ENCODE results near the gene TNXB. TPM values are rescaled to one million over a fixed set of nuclear protein-coding genes. Genes with fewer than 3 reads are reported as not detected.
A peak's percentile ranks its signal among the peaks of the same experiment; 100 is the strongest.
"Not testable (repeated sequence)": the region's sequence is repeated elsewhere in the genome, so short reads cannot be mapped to it uniquely, and the experiment has no call there.

The TNXB gene
- total and polyA plus RNA-seq, 9 donors: 13.3 to 334 (median 146) TPM

GRCh38 chr6:32003301-32003700 lies 105.8 kb downstream of the TNXB start:
- intact Hi-C loops (cut with DNase I); H3K4me1 ChIP-seq (ENCODE audit: insufficient read depth); H3K9me3 ChIP-seq; H3K36me3 ChIP-seq; H3K4me3 ChIP-seq; H3K27ac ChIP-seq; H3K27me3 ChIP-seq; DNase-seq: not testable (repeated sequence)
- no CpG with 5 or more reads among the region's 7 CpGs for WGBS, 3 donors

GRCh38 chr6:32002546-32003268 lies 106.4 kb downstream of the TNXB start:
- no CpG with 5 or more reads among the region's 15 CpGs for WGBS, 3 donors
- H3K4me1 ChIP-seq (ENCODE audit: insufficient read depth); H3K9me3 ChIP-seq; H3K4me3 ChIP-seq; DNase-seq; intact Hi-C loops (cut with DNase I); H3K36me3 ChIP-seq; H3K27me3 ChIP-seq; H3K27ac ChIP-seq: not testable (repeated sequence)

- WGBS, 3 donors: 85 to 98% (median 85%) methylated on average over 5 to 6 of the region's 6 CpGs
- H3K27me3 ChIP-seq; H3K9me3 ChIP-seq; intact Hi-C loops (cut with DNase I); H3K27ac ChIP-seq; H3K36me3 ChIP-seq; H3K4me1 ChIP-seq (ENCODE audit: insufficient read depth); H3K4me3 ChIP-seq: not testable (repeated sequence)
- DNase-seq: peak in 3 of 5 donors; percentile 18 to 53 (median 31)
Observed at GRCh38 chr6:31996385-31996784, 112.8 kb downstream of the TNXB start.

- H3K27ac ChIP-seq; H3K4me3 ChIP-seq; H3K36me3 ChIP-seq; H3K4me1 ChIP-seq (ENCODE audit: insufficient read depth); intact Hi-C loops (cut with DNase I); H3K9me3 ChIP-seq; H3K27me3 ChIP-seq: not testable (repeated sequence)
- DNase-seq: peak in 3 of 5 donors; percentile 17 to 33 (median 18)
- 95 to 96% (median 95%) methylated on average over 8 to 9 of the region's 14 CpGs for WGBS, 3 donors
Observed at GRCh38 chr6:31994421-31994820, 114.7 kb downstream of the TNXB start.

Small RNAs within 50 kb of the gene (small RNA-seq; reads per million reads assigned to genes)
- gene RNA5SP206: not detected

Other genes with a start within 250 kb of the TNXB start
- gene NEU1, start 246.5 kb downstream of the TNXB start, total RNA-seq: 10 to 100 TPM; 23.7 to 35.7 (median 28.2) TPM
- gene NEU1, start 246.5 kb downstream of the TNXB start, polyA plus RNA-seq: 10 to 100 TPM; 26.3 to 61.1 TPM
- gene SLC44A4, start 230.3 kb downstream of the TNXB start, total RNA-seq: 10 to 100 TPM in 1 of 7 donors, 1 to 10 TPM in 6; 1.4 to 54.8 (median 6.4) TPM
- 1 to 10 TPM; 1.8 to 2.5 TPM for gene SLC44A4, start 230.3 kb downstream of the TNXB start, polyA plus RNA-seq
- gene EHMT2, start 211.6 kb downstream of the TNXB start, total RNA-seq: 10 to 100 TPM; 23.1 to 71.7 (median 57.7) TPM
- gene EHMT2, start 211.6 kb downstream of the TNXB start, polyA plus RNA-seq: 10 to 100 TPM; 19.7 to 48.4 TPM
- 10 to 100 TPM in 5 of 7 donors, 1 to 10 TPM in 2; 1.9 to 24.8 (median 10.8) TPM for gene ZBTB12, start 207.3 kb downstream of the TNXB start, total RNA-seq
- gene ZBTB12, start 207.3 kb downstream of the TNXB start, polyA plus RNA-seq: 10 to 100 TPM in 1 of 2 donors, 1 to 10 TPM in 1; 2.4 to 10.3 TPM
- 10 to 100 TPM in 4 of 7 donors, 1 to 10 TPM in 3; 1.4 to 23.0 (median 11.4) TPM for gene C2, start 181.6 kb downstream of the TNXB start, total RNA-seq
- gene C2, start 181.6 kb downstream of the TNXB start, polyA plus RNA-seq: 10 to 100 TPM in 1 of 2 donors, 1 to 10 TPM in 1; 8.6 to 32.6 TPM
- gene CFB, start 163.2 kb downstream of the TNXB start, total RNA-seq: 100 to 1,000 TPM in 1 of 7 donors, 10 to 100 TPM in 6; 11.3 to 231 (median 23.8) TPM
- 10 to 100 TPM; 19.1 to 20.4 TPM for gene CFB, start 163.2 kb downstream of the TNXB start, polyA plus RNA-seq
- gene NELFE, start 150.4 kb downstream of the TNXB start, total RNA-seq: 10 to 100 TPM; 59.2 to 75.0 (median 65.8) TPM
- 10 to 100 TPM; 54.8 to 84.5 TPM for gene NELFE, start 150.4 kb downstream of the TNXB start, polyA plus RNA-seq
- 10 to 100 TPM; 37.2 to 59.4 (median 51.5) TPM for gene SKIC2, start 150.2 kb downstream of the TNXB start, total RNA-seq
- gene SKIC2, start 150.2 kb downstream of the TNXB start, polyA plus RNA-seq: 10 to 100 TPM; 24.6 to 36.3 TPM
- 10 to 100 TPM; 22.3 to 42.8 (median 26.7) TPM for gene DXO, start 137.2 kb downstream of the TNXB start, total RNA-seq
- gene DXO, start 137.2 kb downstream of the TNXB start, polyA plus RNA-seq: 10 to 100 TPM; 11.7 to 29.3 TPM
- 1,000 to 10,000 TPM in 1 of 7 donors, 100 to 1,000 TPM in 6; 147 to 1,617 (median 248) TPM for gene C4A, start 127.3 kb downstream of the TNXB start, total RNA-seq
- 100 to 1,000 TPM; 114 to 324 TPM for gene C4A, start 127.3 kb downstream of the TNXB start, polyA plus RNA-seq
- gene C4B, start 94.5 kb downstream of the TNXB start, total RNA-seq: 1,000 to 10,000 TPM in 1 of 7 donors, 100 to 1,000 TPM in 6; 163 to 1,673 (median 271) TPM
- 100 to 1,000 TPM in 1 of 2 donors, 10 to 100 TPM in 1; 97.4 to 326 TPM for gene C4B, start 94.5 kb downstream of the TNXB start, polyA plus RNA-seq
- 10 to 100 TPM in 1 of 7 donors, 1 to 10 TPM in 6; 2.4 to 21.7 (median 8.8) TPM for gene CYP21A2, start 70.9 kb downstream of the TNXB start, total RNA-seq
- gene CYP21A2, start 70.9 kb downstream of the TNXB start, polyA plus RNA-seq: 1 to 10 TPM; 1.9 to 4.8 TPM
- gene ATF6B, start 18.9 kb upstream of the TNXB start, total RNA-seq: 100 to 1,000 TPM in 1 of 7 donors, 10 to 100 TPM in 6; 27.8 to 100 (median 84.5) TPM
- gene ATF6B, start 18.9 kb upstream of the TNXB start, polyA plus RNA-seq: 10 to 100 TPM; 37.9 to 70.3 TPM
- gene FKBPL, start 20.9 kb upstream of the TNXB start, total RNA-seq: 1 to 10 TPM; 1.7 to 4.6 (median 4.1) TPM
- 1 to 10 TPM; 4.2 to 5.5 TPM for gene FKBPL, start 20.9 kb upstream of the TNXB start, polyA plus RNA-seq
- gene PRRT1, start 42.6 kb upstream of the TNXB start, total RNA-seq: 10 to 100 TPM in 5 of 7 donors, 1 to 10 TPM in 2; 2.4 to 44.1 (median 28.0) TPM
- 10 to 100 TPM; 16.3 to 27.7 TPM for gene PRRT1, start 42.6 kb upstream of the TNXB start, polyA plus RNA-seq
- 10 to 100 TPM; 33.5 to 63.9 (median 43.9) TPM for gene PPT2, start 44.8 kb upstream of the TNXB start, total RNA-seq
- 10 to 100 TPM; 34.4 to 53.1 TPM for gene PPT2, start 44.8 kb upstream of the TNXB start, polyA plus RNA-seq
- gene EGFL8, start 55.3 kb upstream of the TNXB start, total RNA-seq: 10 to 100 TPM; 11.8 to 47.3 (median 36.8) TPM
- 10 to 100 TPM; 29.8 to 36.7 TPM for gene EGFL8, start 55.3 kb upstream of the TNXB start, polyA plus RNA-seq
- 10 to 100 TPM; 29.6 to 82.4 (median 60.6) TPM for gene AGPAT1, start 66.7 kb upstream of the TNXB start, total RNA-seq
- 10 to 100 TPM; 53.5 to 75.7 TPM for gene AGPAT1, start 66.7 kb upstream of the TNXB start, polyA plus RNA-seq
- gene RNF5, start 69.1 kb upstream of the TNXB start, total RNA-seq: 10 to 100 TPM; 49.2 to 81.6 (median 75.4) TPM
- gene RNF5, start 69.1 kb upstream of the TNXB start, polyA plus RNA-seq: 100 to 1,000 TPM in 1 of 2 donors, 10 to 100 TPM in 1; 88.6 to 103 TPM
- gene AGER, start 74.9 kb upstream of the TNXB start, total RNA-seq: 10 to 100 TPM in 1 of 7 donors, 1 to 10 TPM in 6; 3.4 to 12.8 (median 8.1) TPM
- gene AGER, start 74.9 kb upstream of the TNXB start, polyA plus RNA-seq: 1 to 10 TPM; 5.1 to 5.9 TPM
- 100 to 1,000 TPM in 4 of 7 donors, 10 to 100 TPM in 3; 39.3 to 110 (median 100) TPM for gene PBX2, start 80.9 kb upstream of the TNXB start, total RNA-seq
- 10 to 100 TPM; 74.0 to 75.5 TPM for gene PBX2, start 80.9 kb upstream of the TNXB start, polyA plus RNA-seq
- gene GPSM3, start 83.3 kb upstream of the TNXB start, total RNA-seq: 1 to 10 TPM; 3.1 to 8.4 (median 4.7) TPM
- gene GPSM3, start 83.3 kb upstream of the TNXB start, polyA plus RNA-seq: 1 to 10 TPM; 5.4 to 8.7 TPM
- gene NOTCH4, start 114.7 kb upstream of the TNXB start, total RNA-seq: 10 to 100 TPM in 4 of 7 donors, 1 to 10 TPM in 3; 7.2 to 19.1 (median 10.7) TPM
- gene NOTCH4, start 114.7 kb upstream of the TNXB start, polyA plus RNA-seq: 10 to 100 TPM; 12.4 to 21.2 TPM